ENCODE measurements around the gene CACNB1. TPM values are rescaled to one million over a fixed set of nuclear protein-coding genes. Genes with fewer than 3 reads are reported as not detected.
"Not testable (repeated sequence)": the region's sequence is repeated elsewhere in the genome, so short reads cannot be mapped to it uniquely, and the experiment has no call there.

The CACNB1 gene
- total RNA-seq, 1 donor from 2014 or later: 146 TPM

GRCh38 chr17:39169518-39169917 lies 28.0 kb downstream of the CACNB1 start:
- H3K9ac ChIP-seq (ENCODE audit: low read depth in 1 of 3, low read length in 3 of 3): no peak overlapping the region
- H3K4me1 ChIP-seq (ENCODE audit: control insufficient read depth in 3 of 3, insufficient read depth in 3 of 3, low read length in 3 of 3): peaks cover 15 to 35% (median 31%) of the 10 kb centered on the region in 3 donors
- H3K27ac ChIP-seq (ENCODE audit: low read depth, low read length): no peak overlapping the region
- H3K36me3 ChIP-seq (ENCODE audit: control insufficient read depth in 3 of 3, insufficient read depth in 3 of 3, low read length in 3 of 3): no peaks in the 10 kb centered on the region
- H3K4me3 ChIP-seq (ENCODE audit: low read length in 3 of 3): no peak overlapping the region
- H3K9me3 ChIP-seq (ENCODE audit: control insufficient read depth in 3 of 3, low read length in 3 of 3): no peaks in the 10 kb centered on the region
- H3K27me3 ChIP-seq (ENCODE audit: control insufficient read depth in 3 of 3, insufficient read depth in 3 of 3, low read length in 3 of 3): no peaks in the 10 kb centered on the region

DNA sequence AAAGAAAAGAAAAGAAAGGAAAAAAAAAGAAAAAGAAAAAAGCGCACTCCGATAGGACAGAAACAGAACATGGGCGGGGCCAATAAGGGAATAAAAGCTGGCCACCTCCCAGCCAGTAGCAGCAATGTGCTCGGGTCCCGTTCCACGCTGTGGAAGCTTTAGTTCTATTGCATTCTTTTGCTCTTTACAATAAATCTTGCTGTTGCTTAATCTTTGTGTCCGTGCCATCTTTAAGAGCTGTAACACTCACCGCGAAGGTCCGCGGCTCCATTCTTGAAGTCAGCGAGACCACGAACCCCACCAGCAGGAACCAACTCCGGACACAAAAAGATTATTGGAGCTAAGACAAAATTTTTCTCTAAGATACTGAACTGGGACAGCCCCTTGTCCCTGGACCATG lies 28.4 kb downstream of the CACNB1 start:
- Histone ChIP-seq H3K27me3 (ENCODE audit: control insufficient read depth in 3 of 3, insufficient read depth in 3 of 3, low read length in 3 of 3) (no peaks in the 10 kb centered on the region), H3K4me3 (ENCODE audit: low read length in 3 of 3) (no peak overlapping the region), H3K9me3 (ENCODE audit: control insufficient read depth in 3 of 3, low read length in 3 of 3) (no peaks in the 10 kb centered on the region), H3K36me3 (ENCODE audit: control insufficient read depth in 3 of 3, insufficient read depth in 3 of 3, low read length in 3 of 3) (no peaks in the 10 kb centered on the region), H3K4me1 (ENCODE audit: control insufficient read depth in 3 of 3, insufficient read depth in 3 of 3, low read length in 3 of 3) (peaks cover 16 to 35% (median 31%) of the 10 kb centered on the region in 3 donors), H3K9ac (ENCODE audit: low read depth in 1 of 3, low read length in 3 of 3) (no peak overlapping the region), H3K27ac (ENCODE audit: low read depth, low read length) (no peak overlapping the region)

- not testable (repeated sequence) for H3K9me3 ChIP-seq (ENCODE audit: control insufficient read depth in 3 of 3, low read length in 3 of 3); H3K27ac ChIP-seq (ENCODE audit: low read depth, low read length)
These were observed 29.0 kb downstream of the CACNB1 start for GRCh38 chr17:39168503-39168902.

DNA sequence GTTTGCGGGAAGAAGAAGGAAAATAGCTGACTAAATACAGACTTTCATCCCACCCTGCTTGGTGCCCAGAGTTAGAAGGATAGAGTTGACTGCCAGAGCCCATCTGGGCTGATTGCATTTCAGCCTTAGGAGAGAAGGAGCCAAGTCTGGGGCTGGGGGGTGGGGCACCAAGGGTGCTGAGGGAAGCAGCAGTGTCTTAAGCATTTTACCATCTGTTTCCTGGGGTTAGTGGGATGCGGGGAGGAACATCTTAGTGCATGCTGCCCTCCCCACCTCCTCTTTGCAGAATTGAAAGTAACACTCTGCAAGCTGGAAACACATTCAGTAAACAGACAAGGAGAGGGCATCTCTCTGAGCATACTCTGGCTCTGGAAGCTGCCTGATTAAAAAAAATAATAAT lies 30.0 kb downstream of the CACNB1 start:
- peak overlapping the region in 1 of 3 donors; percentile 38 for H3K4me3 ChIP-seq (ENCODE audit: low read length in 3 of 3)
- H3K27me3 ChIP-seq (ENCODE audit: control insufficient read depth in 3 of 3, insufficient read depth in 3 of 3, low read length in 3 of 3): no peaks in the 10 kb centered on the region
- H3K9me3 ChIP-seq (ENCODE audit: control insufficient read depth in 3 of 3, low read length in 3 of 3): no peaks in the 10 kb centered on the region
- peaks cover 16 to 28% (median 22%) of the 10 kb centered on the region in 3 donors for H3K4me1 ChIP-seq (ENCODE audit: control insufficient read depth in 3 of 3, insufficient read depth in 3 of 3, low read length in 3 of 3)
- H3K27ac ChIP-seq (ENCODE audit: low read depth, low read length): no peak overlapping the region
- no peaks in the 10 kb centered on the region for H3K36me3 ChIP-seq (ENCODE audit: control insufficient read depth in 3 of 3, insufficient read depth in 3 of 3, low read length in 3 of 3)
- H3K9ac ChIP-seq (ENCODE audit: low read depth in 1 of 3, low read length in 3 of 3): no peak overlapping the region

More at GRCh38 chr17:39168503-39168902, 29.0 kb downstream of the CACNB1 start:
- not testable (repeated sequence) for H3K9ac ChIP-seq (ENCODE audit: low read depth in 1 of 3, low read length in 3 of 3); H3K36me3 ChIP-seq (ENCODE audit: control insufficient read depth in 3 of 3, insufficient read depth in 3 of 3, low read length in 3 of 3); H3K27me3 ChIP-seq (ENCODE audit: control insufficient read depth in 3 of 3, insufficient read depth in 3 of 3, low read length in 3 of 3); H3K4me3 ChIP-seq (ENCODE audit: low read length in 3 of 3)
- peaks cover 16 to 33% (median 26%) of the 10 kb centered on the region in 3 donors for H3K4me1 ChIP-seq (ENCODE audit: control insufficient read depth in 3 of 3, insufficient read depth in 3 of 3, low read length in 3 of 3)

DNA sequence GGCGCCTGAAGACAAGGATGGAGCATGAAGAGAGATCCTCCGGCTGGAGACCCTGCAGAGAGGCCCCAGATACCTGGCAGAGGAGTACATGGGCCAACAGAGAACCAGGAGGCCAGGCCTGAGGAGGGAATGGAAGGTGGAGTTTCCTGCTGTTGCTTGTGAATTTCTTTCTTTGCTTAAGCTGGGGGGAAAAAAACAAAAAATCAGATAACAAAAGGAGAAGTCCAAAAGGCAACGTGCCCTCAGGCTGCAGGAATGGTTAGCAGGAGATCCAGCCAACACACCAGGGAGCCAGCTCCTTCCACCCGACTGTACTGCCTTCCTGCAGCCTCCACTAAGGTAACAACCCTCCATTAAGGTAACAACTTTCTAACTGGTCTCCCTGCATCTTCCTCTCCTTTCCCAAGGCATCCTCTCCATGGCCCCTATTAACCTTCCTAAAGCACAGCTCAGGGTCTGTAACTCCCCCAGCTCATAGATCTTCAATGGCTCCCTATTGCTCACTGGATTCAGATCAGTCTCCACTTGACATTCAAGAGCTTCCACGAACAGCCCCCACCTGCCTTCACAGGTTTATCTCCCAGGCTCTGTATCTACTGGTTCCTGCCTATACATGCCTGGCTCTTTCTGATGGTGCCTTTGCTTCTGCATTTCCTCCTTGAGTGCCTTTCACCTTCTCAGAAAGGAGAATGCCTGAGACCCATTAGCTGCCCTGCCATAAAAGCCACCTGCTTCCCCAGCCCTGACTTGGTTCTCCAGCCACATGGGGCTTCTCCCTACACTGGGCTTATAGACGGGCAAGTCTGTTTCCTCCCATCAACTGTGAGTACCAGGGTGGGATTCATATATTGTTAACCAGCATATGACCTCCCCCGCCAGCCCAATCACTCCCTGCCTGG lies 30.8 kb downstream of the CACNB1 start:
- H3K27me3 ChIP-seq (ENCODE audit: control insufficient read depth in 3 of 3, insufficient read depth in 3 of 3, low read length in 3 of 3): no peaks in the 10 kb centered on the region
- no peaks in the 10 kb centered on the region for H3K36me3 ChIP-seq (ENCODE audit: control insufficient read depth in 3 of 3, insufficient read depth in 3 of 3, low read length in 3 of 3)
- H3K9ac ChIP-seq (ENCODE audit: low read depth in 1 of 3, low read length in 3 of 3): peak overlapping the region in 1 of 3 donors; percentile 27
- H3K27ac ChIP-seq (ENCODE audit: low read depth, low read length): no peak overlapping the region
- peaks cover 16 to 28% (median 22%) of the 10 kb centered on the region in 3 donors for H3K4me1 ChIP-seq (ENCODE audit: control insufficient read depth in 3 of 3, insufficient read depth in 3 of 3, low read length in 3 of 3)
- H3K4me3 ChIP-seq (ENCODE audit: low read length in 3 of 3): peak overlapping the region in 1 of 3 donors; percentile 38
- no peaks in the 10 kb centered on the region for H3K9me3 ChIP-seq (ENCODE audit: control insufficient read depth in 3 of 3, low read length in 3 of 3)

DNA sequence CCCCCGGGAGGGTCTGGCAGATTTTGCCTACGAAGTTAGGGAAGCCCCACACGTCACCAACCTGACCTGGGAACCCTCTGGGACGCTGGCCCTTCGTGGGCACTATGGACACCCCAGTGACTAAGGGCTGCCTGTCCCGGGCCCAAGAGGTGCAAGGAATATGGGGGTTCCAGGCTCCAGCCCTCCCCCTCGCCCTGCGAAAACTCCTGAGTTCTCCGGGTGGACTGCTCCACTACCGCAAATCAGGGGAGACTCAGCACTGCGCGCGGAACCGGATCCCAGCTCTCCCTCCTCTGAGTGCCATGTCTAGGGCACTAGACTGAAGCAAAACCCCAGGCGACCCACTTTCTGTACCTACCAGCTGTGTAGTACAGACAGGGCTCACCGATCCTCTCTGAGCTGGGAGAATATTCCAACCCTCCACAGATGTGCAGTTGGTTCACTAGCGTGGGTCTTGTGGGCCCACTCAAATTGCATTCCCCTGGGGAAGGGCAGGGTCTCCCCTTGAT lies 31.6 kb downstream of the CACNB1 start, which contains the start of gene ARL5C:
ARL5C (minus strand) TSS at position 321 of the 509 bp plus-strand sequence. CDS start 401 bp downstream, outside the sequence.
- Histone ChIP-seq H3K27me3 (ENCODE audit: control insufficient read depth in 3 of 3, insufficient read depth in 3 of 3, low read length in 3 of 3) (no peaks in the 10 kb centered on the region), H3K9me3 (ENCODE audit: control insufficient read depth in 3 of 3, low read length in 3 of 3) (no peaks in the 10 kb centered on the region), H3K9ac (ENCODE audit: low read depth in 1 of 3, low read length in 3 of 3) (peak within 1 kb of the TSS; percentile 66 to 85 (median 80)), H3K4me1 (ENCODE audit: control insufficient read depth in 3 of 3, insufficient read depth in 3 of 3, low read length in 3 of 3) (peaks cover 16 to 28% (median 22%) of the 10 kb centered on the region in 3 donors), H3K36me3 (ENCODE audit: control insufficient read depth in 3 of 3, insufficient read depth in 3 of 3, low read length in 3 of 3) (no peaks in the 10 kb centered on the region), H3K4me3 (ENCODE audit: low read length in 3 of 3) (peak within 1 kb of the TSS; percentile 69 to 87 (median 85)), H3K27ac (ENCODE audit: low read depth, low read length) (no peak within 1 kb of the TSS)

DNA sequence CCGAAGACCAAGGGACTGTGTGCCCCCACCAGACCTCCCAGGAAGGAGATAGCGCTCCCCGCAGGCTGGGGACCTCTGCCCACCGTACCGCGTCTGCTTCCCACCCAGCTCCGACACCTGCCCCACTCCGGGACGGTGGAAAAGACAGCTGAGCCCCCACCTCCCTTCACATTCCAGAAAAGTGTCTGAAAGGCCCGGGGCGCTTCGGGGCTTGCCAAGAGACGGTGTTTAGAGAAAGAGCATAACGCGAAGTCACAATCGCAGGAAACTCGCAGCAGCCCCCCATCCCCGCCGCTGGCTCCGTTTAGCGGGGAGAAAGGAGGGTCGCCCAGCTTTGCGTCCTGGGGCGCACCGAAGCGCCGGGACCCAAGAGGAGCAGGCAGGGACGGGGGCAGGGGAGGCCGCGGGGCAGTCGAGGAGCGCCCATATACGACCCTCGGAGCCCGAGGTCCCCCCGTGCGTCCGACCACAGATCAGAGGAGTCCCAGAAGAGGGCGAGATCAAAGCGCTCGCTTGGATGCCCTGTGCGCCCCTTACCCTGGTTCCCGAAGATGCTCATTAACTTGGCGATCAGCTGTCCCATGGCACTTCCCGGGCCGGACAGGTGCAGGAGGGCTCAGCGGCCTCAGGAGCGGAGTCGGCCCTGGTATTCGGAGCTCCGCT lies 32.2 kb downstream of the CACNB1 start:
- no peak overlapping the region for H3K27ac ChIP-seq (ENCODE audit: low read depth, low read length)
- peak overlapping the region; percentile 66 to 85 (median 80) for H3K9ac ChIP-seq (ENCODE audit: low read depth in 1 of 3, low read length in 3 of 3)
- H3K9me3 ChIP-seq (ENCODE audit: control insufficient read depth in 3 of 3, low read length in 3 of 3): no peaks in the 10 kb centered on the region
- H3K36me3 ChIP-seq (ENCODE audit: control insufficient read depth in 3 of 3, insufficient read depth in 3 of 3, low read length in 3 of 3): no peaks in the 10 kb centered on the region
- peaks cover 16 to 28% (median 22%) of the 10 kb centered on the region in 3 donors for H3K4me1 ChIP-seq (ENCODE audit: control insufficient read depth in 3 of 3, insufficient read depth in 3 of 3, low read length in 3 of 3)
- peak overlapping the region; percentile 69 to 87 (median 85) for H3K4me3 ChIP-seq (ENCODE audit: low read length in 3 of 3)
- no peaks in the 10 kb centered on the region for H3K27me3 ChIP-seq (ENCODE audit: control insufficient read depth in 3 of 3, insufficient read depth in 3 of 3, low read length in 3 of 3)

DNA sequence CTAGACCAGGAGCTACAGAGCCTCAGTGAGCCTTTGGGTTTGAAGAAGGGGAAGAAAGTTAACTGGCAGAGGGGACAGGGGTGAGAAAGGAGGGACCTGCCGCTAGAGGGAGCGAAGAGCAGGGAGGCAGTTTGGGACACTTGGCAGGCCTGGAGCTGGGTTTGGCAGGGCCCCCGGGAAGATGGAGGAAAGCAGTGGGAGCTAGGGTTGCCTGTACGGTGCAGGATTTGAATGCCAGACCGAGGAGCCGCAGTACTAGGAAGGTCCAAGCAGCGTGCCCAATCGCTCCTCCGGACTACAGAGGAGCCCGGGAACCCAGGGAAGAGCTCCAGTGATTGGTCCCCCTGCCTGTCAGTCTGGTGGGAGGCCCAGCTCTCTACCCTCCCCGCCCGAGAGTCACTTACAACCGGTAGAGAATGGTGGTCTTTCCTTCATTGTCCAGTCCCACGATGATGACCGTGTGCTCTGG lies 32.8 kb downstream of the CACNB1 start:
- peak overlapping the region; percentile 66 to 85 (median 85) for H3K9ac ChIP-seq (ENCODE audit: low read depth in 1 of 3, low read length in 3 of 3)
- no peaks in the 10 kb centered on the region for H3K9me3 ChIP-seq (ENCODE audit: control insufficient read depth in 3 of 3, low read length in 3 of 3)

DNA sequence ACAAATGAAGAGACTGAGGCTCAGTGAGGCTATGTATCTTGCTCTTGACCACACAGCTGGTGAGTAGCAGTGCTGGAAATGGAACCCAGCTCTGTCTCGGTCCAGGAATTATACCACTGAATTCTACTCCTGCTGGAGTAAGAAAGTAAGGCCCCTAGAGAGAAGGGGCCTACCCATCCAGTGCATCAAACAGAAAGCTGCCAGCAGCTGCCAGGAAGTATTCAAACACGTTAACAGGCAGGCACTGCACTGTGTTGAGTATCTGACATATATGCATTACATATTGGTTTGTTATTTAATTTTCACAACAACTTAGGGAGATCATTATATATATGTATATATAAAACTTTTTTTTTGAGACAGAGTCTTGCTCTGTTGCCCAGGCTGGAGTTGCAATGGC lies 35.5 kb downstream of the CACNB1 start:
- Histone ChIP-seq H3K27ac (ENCODE audit: low read depth, low read length) (no peak overlapping the region), H3K36me3 (ENCODE audit: control insufficient read depth in 3 of 3, insufficient read depth in 3 of 3, low read length in 3 of 3) (no peaks in the 10 kb centered on the region), H3K27me3 (ENCODE audit: control insufficient read depth in 3 of 3, insufficient read depth in 3 of 3, low read length in 3 of 3) (no peaks in the 10 kb centered on the region), H3K9me3 (ENCODE audit: control insufficient read depth in 3 of 3, low read length in 3 of 3) (no peaks in the 10 kb centered on the region), H3K4me3 (ENCODE audit: low read length in 3 of 3) (no peak overlapping the region), H3K4me1 (ENCODE audit: control insufficient read depth in 3 of 3, insufficient read depth in 3 of 3, low read length in 3 of 3) (peaks cover 10 to 25% (median 16%) of the 10 kb centered on the region in 3 donors), H3K9ac (ENCODE audit: low read depth in 1 of 3, low read length in 3 of 3) (no peak overlapping the region)

More for the DNA sequence above, 32.8 kb downstream of the CACNB1 start:
- Histone ChIP-seq H3K36me3 (ENCODE audit: control insufficient read depth in 3 of 3, insufficient read depth in 3 of 3, low read length in 3 of 3) (no peaks in the 10 kb centered on the region), H3K27me3 (ENCODE audit: control insufficient read depth in 3 of 3, insufficient read depth in 3 of 3, low read length in 3 of 3) (no peaks in the 10 kb centered on the region), H3K4me1 (ENCODE audit: control insufficient read depth in 3 of 3, insufficient read depth in 3 of 3, low read length in 3 of 3) (peaks cover 16 to 28% (median 22%) of the 10 kb centered on the region in 3 donors), H3K4me3 (ENCODE audit: low read length in 3 of 3) (peak overlapping the region; percentile 69 to 87 (median 85)), H3K27ac (ENCODE audit: low read depth, low read length) (no peak overlapping the region)
